ENCODE measurements around the gene ZNF639. TPM values are rescaled to one million over a fixed set of nuclear protein-coding genes. Genes with fewer than 3 reads are reported as not detected.

The ZNF639 gene
- total RNA-seq, 1 experiment from 2014 or later, result 47.5 TPM

DNA sequence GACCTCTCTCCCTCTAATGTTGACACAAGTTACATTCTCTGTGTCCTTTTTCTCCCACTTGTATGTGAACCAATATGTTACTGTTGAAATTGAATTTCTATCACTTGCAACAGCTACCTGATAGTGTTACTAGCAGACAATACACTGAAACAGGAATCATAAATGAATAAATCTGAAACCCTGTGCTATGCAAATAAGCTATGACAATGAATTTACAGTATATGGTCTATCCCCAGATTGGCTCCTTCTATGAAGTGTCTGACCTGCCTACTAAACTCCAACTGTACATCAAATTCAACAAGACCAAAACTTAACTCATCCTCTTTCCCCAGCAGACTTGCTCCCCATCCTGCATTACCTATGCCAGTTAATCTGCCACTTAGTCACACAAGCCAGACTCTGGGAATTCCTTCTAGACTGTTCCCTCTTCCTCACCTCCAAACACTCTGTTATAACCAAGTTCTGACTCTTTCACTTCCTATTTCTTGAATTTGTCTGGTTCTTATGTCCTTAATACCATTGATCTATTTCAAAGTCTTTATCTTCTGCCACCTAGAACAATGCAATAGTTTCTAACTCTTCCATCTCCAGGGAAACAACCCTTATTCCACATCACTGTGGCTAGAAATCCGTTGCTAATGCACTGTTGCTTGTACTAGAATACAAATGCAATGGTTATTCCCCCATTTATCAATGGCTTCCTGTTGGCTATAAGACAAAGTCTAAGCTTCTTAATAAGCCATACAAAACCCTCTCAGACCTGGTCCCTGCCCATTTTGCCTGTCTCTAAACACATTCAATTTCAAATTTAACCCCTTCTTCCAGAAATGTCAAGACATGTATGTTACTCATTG is 13.4 kb upstream of the ZNF639 start:
- H3K27me3 ChIP-seq (ENCODE audit: insufficient read depth, low read length), result no peaks in the 10 kb centered on the region
- no peaks in the 10 kb centered on the region for H3K9me3 ChIP-seq (ENCODE audit: control insufficient read depth in 1 of 2, insufficient read depth in 1 of 2, low read depth in 1 of 2, low read length in 2 of 2)
- no peaks in the 10 kb centered on the region for H3K36me3 ChIP-seq (ENCODE audit: control insufficient read depth in 1 of 2, insufficient read depth in 2 of 2, low read length in 2 of 2)
- no peak overlapping the region for H3K4me3 ChIP-seq (replicated peaks in 1 of 2; ENCODE audit: low read depth in 1 of 2, low read length in 2 of 2)
- ChIA-PET POLR2A (no interaction called here), RAD21 (ENCODE audit: low non-redundant PET in 1 of 2, low total read pairs in 2 of 2, uncharacterized antibody in 2 of 2, unreplicated experiment in 2 of 2) (no interaction called here), CTCF (no interaction called here)
- DNase-seq (ENCODE audit: low read depth, low spot score) (no peak), ATAC-seq (no peak)
- TF ChIP-seq POLR2AphosphoS5 (IDR thresholded peaks at IDR 0.05; ENCODE audit: low read depth, low read length), result no peak
- TF ChIP-seq, protein P1, sequence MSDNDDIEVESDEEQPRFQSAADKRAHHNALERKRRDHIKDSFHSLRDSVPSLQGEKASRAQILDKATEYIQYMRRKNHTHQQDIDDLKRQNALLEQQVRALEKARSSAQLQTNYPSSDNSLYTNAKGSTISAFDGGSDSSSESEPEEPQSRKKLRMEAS (IDR thresholded peaks at IDR 0.05), result no peak
- TF ChIP-seq CEBPB (IDR thresholded peaks at IDR 0.05; ENCODE audit: low read depth), result no peak
- TF ChIP-seq, protein P2, sequence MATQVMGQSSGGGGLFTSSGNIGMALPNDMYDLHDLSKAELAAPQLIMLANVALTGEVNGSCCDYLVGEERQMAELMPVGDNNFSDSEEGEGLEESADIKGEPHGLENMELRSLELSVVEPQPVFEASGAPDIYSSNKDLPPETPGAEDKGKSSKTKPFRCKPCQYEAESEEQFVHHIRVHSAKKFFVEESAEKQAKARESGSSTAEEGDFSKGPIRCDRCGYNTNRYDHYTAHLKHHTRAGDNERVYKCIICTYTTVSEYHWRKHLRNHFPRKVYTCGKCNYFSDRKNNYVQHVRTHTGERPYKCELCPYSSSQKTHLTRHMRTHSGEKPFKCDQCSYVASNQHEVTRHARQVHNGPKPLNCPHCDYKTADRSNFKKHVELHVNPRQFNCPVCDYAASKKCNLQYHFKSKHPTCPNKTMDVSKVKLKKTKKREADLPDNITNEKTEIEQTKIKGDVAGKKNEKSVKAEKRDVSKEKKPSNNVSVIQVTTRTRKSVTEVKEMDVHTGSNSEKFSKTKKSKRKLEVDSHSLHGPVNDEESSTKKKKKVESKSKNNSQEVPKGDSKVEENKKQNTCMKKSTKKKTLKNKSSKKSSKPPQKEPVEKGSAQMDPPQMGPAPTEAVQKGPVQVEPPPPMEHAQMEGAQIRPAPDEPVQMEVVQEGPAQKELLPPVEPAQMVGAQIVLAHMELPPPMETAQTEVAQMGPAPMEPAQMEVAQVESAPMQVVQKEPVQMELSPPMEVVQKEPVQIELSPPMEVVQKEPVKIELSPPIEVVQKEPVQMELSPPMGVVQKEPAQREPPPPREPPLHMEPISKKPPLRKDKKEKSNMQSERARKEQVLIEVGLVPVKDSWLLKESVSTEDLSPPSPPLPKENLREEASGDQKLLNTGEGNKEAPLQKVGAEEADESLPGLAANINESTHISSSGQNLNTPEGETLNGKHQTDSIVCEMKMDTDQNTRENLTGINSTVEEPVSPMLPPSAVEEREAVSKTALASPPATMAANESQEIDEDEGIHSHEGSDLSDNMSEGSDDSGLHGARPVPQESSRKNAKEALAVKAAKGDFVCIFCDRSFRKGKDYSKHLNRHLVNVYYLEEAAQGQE (IDR thresholded peaks at IDR 0.05; ENCODE audit: low read depth), result no peak
- TF ChIP-seq FOSL1 (IDR thresholded peaks at IDR 0.05; ENCODE audit: low read depth), result no peak
- H3K9me2 ChIP-seq (ENCODE audit: insufficient read depth), result no peaks in the 10 kb centered on the region
- no peaks in the 10 kb centered on the region for H3K4me1 ChIP-seq (ENCODE audit: control insufficient read depth in 1 of 2, insufficient read depth in 2 of 2, low read length in 2 of 2)
- H3K27ac ChIP-seq (ENCODE audit: low read depth, low read length), result no peak overlapping the region
- no peaks in the 10 kb centered on the region for H3K79me2 ChIP-seq (ENCODE audit: insufficient read depth, low read length)
- no peak overlapping the region for H3K9ac ChIP-seq (ENCODE audit: low read length)
- intact Hi-C loops (cut with micrococcal nuclease), result no loop called here
- H3K4me2 ChIP-seq (ENCODE audit: low read length), result no peak overlapping the region
- H2AFZ ChIP-seq (ENCODE audit: low read depth, low read length, poor library complexity, severe bottlenecking), result no peak overlapping the region
- BruUV-seq (replicated peaks), result no TSS peak
- H4K20me1 ChIP-seq (ENCODE audit: insufficient read depth), result no peaks in the 10 kb centered on the region
